Transverse colon (tissue), 4 donors: ENCODE results near the gene USP34. TPM values are rescaled to one million over a fixed set of nuclear protein-coding genes. Genes with fewer than 3 reads are reported as not detected.

Experiments used
- DNase-seq: peaks from one replicate; pipeline ENCODE4 v3.0.0-alpha.2; 2019
- H3K27ac ChIP-seq, 4 donors: fragments of 200-600 bp; sonication (generic); 2 replicates each; pipeline ENCODE4 v1.5.1; 2016 to 2018; ENCODE audit warnings: inconsistent platforms in 4 of 4
- H3K27me3 ChIP-seq: fragments of 200-600 bp; sonication (generic); 2 replicates; pipeline ENCODE4 v1.5.1; 2017; ENCODE audit warnings: inconsistent platforms
- H3K36me3 ChIP-seq, 4 donors: fragments of 200-600 bp; sonication (generic); 2 replicates each; pipeline ENCODE4 v1.5.1; 2017 to 2019; ENCODE audit warnings: inconsistent platforms in 4 of 4
- H3K4me1 ChIP-seq, 4 donors: fragments of 200-600 bp; sonication (generic); 2 replicates each; pipeline ENCODE4 v1.5.1; 2017 to 2020; ENCODE audit warnings: inconsistent platforms in 4 of 4
- H3K4me3 ChIP-seq, 4 donors: fragments of 200-600 bp; sonication (generic); 1 replicate in 1 of 4; 2 replicates in 3 of 4; pipeline versions ENCODE4 v1.5.1 to v1.6.1; 2017 to 2019; ENCODE audit warnings: inconsistent platforms in 4 of 4
- H3K9me3 ChIP-seq, 2 donors: fragments of 200-600 bp; sonication (generic); 2 replicates each; pipeline ENCODE4 v1.5.1; 2017 to 2019; ENCODE audit warnings: inconsistent platforms in 2 of 2
- EP300 ChIP-seq: sonication (generic); formaldehyde crosslinking; IDR thresholded peaks from one replicate; pipeline ENCODE4 v1.6.1; 2017; ENCODE audit warnings: antibody characterized with exemption, low read depth
- POLR2A ChIP-seq: fragments of 450-650 bp; IDR thresholded peaks from one replicate; pipeline ENCODE4 v1.6.1; 2016; ENCODE audit warnings: antibody characterized with exemption, mild to moderate bottlenecking, moderate library complexity
- POLR2AphosphoS5 ChIP-seq, 3 donors: sonication (generic); formaldehyde crosslinking; IDR thresholded peaks; one replicate each; pipeline ENCODE4 v1.6.1; 2016; ENCODE audit warnings: antibody characterized with exemption in 3 of 3
- WGBS, 2 donors: methylation state at CpG; one replicate each; pipeline ENCODE4 v1.1.5; 2018; ENCODE audit warnings: low coverage in 1 of 2; 5-methylcytosine and 5-hydroxymethylcytosine counted together
- in situ Hi-C, 4 donors: fragments of 200-750 bp; cut with MboI; loops; one replicate each; pipeline versions ENCODE4 v1.15.0 to v1.15.1; 2017; ENCODE audit warnings: low sequenced_read_pairs in 3 of 4, low pct_ligation_motif_present in 1 of 4, low pct_unique_long_range_greater_than_20kb in 1 of 4
- intact Hi-C: fragments of 100-400 bp; cut with DNase I; formaldehyde crosslinking; loops from one replicate; pipeline ENCODE4 v1.15.1; 2023; ENCODE audit warnings: low total_unique reads
- total RNA-seq, 4 donors: library from RNA; depleted of rRNA; stranded (reverse); fragments of >200 nt; gene quantifications; one replicate each; pipeline ENCODE4 v1.1.0, GENCODE V29; 2016
- TF ChIP-seq, protein P1 (sequence below), 5 experiments: fragments of 200-600 bp in 3 of 5; fragments of 450-650 bp in 2 of 5; sonication (generic) in 3 of 5; IDR thresholded peaks; 1 replicate in 2 of 5; 2 replicates in 3 of 5; pipeline ENCODE4 v1.5.1; 2016 to 2017; ENCODE audit warnings: antibody characterized with exemption in 5 of 5, inconsistent platforms in 3 of 5, mild to moderate bottlenecking in 2 of 5, moderate library complexity in 1 of 5

The USP34 gene
- total RNA-seq, 4 donors from 2014 or later: 103 to 181 (median 115) TPM

DNA sequence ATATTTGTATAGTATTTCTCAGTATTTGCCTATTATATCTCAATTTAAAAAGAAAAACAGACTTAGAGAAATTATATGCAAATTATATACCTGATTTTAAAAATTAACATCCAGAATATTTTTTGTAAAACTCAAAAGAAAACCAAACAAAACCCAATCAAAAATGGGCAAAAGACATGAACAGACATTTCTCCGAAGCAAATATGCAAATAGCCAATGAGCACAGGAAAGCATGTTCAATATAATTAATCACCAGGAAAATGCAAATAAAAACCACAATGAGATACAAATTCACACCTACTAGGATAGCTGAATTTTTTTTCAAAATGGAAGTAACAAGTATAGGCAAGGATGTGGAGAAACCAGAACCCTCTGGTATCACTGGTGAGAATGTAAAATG is 108.0 kb downstream of the USP34 start:
- intact Hi-C loops: no loop called here
- H3K27ac ChIP-seq: no peak overlapping the region
- peaks cover 0 to 4% (median 2%) of the 10 kb centered on the region in 4 donors for H3K4me1 ChIP-seq
- no peak for TF ChIP-seq EP300
- TF ChIP-seq POLR2A: no peak
- TF ChIP-seq, protein P1, sequence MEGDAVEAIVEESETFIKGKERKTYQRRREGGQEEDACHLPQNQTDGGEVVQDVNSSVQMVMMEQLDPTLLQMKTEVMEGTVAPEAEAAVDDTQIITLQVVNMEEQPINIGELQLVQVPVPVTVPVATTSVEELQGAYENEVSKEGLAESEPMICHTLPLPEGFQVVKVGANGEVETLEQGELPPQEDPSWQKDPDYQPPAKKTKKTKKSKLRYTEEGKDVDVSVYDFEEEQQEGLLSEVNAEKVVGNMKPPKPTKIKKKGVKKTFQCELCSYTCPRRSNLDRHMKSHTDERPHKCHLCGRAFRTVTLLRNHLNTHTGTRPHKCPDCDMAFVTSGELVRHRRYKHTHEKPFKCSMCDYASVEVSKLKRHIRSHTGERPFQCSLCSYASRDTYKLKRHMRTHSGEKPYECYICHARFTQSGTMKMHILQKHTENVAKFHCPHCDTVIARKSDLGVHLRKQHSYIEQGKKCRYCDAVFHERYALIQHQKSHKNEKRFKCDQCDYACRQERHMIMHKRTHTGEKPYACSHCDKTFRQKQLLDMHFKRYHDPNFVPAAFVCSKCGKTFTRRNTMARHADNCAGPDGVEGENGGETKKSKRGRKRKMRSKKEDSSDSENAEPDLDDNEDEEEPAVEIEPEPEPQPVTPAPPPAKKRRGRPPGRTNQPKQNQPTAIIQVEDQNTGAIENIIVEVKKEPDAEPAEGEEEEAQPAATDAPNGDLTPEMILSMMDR (IDR thresholded peaks at IDR 0.05): no peak
- TF ChIP-seq POLR2AphosphoS5 (IDR thresholded peaks at IDR 0.05): no peak
- H3K36me3 ChIP-seq: peaks cover 0 to 24% (median 5%) of the 10 kb centered on the region in 4 donors
- H3K9me3 ChIP-seq: no peaks in the 10 kb centered on the region
- in situ Hi-C loops: no loop called here
- no peaks in the 10 kb centered on the region for H3K27me3 ChIP-seq
- H3K4me3 ChIP-seq: no peak overlapping the region
- no peak for DNase-seq
- WGBS, 2 donors: 87 to 93% methylated on average over 1 of the region's 1 CpG

DNA sequence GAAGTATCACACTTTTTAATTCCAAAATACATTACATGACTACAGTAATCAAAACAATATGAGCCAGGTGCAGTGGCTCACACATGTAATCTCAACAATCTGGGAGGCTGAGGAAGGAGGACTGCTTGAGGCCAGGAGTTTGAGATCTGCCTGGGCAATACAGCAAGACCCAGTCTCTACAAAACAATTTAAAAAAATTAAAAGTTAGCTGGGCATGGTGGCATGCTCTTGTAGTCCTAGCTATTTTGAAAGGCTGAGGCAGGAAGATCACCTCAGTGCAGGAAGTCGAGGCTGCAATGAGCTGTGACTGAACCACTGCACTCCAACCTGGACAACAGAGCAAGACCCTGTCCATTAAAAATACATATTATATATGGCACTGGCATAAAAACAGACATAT is 109.8 kb downstream of the USP34 start:
- TF ChIP-seq POLR2AphosphoS5 (IDR thresholded peaks at IDR 0.05) (no peak), EP300 (no peak), POLR2A (no peak)
- TF ChIP-seq, protein P1 (IDR thresholded peaks at IDR 0.05): no peak
- Histone ChIP-seq H3K27ac (no peak overlapping the region), H3K4me3 (no peak overlapping the region), H3K36me3 (peaks cover 0 to 9% (median 2%) of the 10 kb centered on the region in 4 donors), H3K9me3 (no peaks in the 10 kb centered on the region), H3K27me3 (no peaks in the 10 kb centered on the region), H3K4me1 (peaks cover 0 to 17% (median 10%) of the 10 kb centered on the region in 4 donors)
- in situ Hi-C loops (no loop called here), intact Hi-C loops (no loop called here)
- no peak for DNase-seq
- WGBS, 2 donors: 93% methylated on average over 1 of the region's 1 CpG; no CpG with 5 or more reads in 1 of the 2 donors

DNA sequence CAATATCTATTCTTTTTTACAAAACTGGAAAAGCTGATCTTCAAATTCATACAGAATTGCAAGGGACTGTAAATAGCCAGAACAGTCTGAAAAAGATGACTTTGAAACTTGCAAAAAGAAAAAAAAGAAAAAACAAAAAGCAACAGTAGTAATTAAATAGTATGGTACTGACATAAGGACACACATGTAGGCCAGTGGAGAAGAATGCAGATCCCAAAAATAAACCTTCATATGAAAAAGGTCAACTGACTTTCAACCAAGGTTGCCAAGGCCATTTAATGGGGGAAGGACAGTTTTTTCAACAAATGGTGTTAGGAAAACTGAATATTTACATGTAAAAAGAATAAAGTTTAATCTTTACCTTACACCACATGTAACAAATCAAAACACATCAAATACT is 111.8 kb downstream of the USP34 start:
- no peak overlapping the region for H3K4me3 ChIP-seq
- TF ChIP-seq POLR2AphosphoS5 (IDR thresholded peaks at IDR 0.05): no peak
- no peak for DNase-seq
- in situ Hi-C loops: no loop called here
- H3K4me1 ChIP-seq: peaks cover 0 to 15% (median 10%) of the 10 kb centered on the region in 4 donors
- intact Hi-C loops: no loop called here
- no peaks in the 10 kb centered on the region for H3K27me3 ChIP-seq
- no peak overlapping the region for H3K27ac ChIP-seq
- H3K9me3 ChIP-seq: peaks cover 4 to 5% of the 10 kb centered on the region in 2 donors
- peaks cover 0 to 14% (median 6%) of the 10 kb centered on the region in 4 donors for H3K36me3 ChIP-seq

DNA sequence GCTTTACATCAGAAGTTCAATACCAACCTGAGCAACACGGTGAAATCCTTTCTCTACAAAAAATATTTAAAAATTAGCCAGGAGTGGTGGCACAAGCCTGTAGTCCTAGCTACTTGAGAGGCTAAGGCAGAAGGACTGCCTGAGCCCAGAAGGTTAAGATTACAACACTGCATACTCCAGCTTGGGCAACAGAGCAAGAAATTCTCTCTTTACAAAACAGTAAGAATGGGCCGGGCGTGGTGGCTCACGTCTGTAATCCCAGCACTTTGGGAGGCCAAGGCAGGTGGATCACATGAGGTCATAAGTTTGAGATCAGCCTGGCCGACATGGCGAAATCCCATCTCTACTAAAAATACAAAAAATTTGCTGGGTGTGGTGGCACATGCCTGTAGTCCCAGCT is 113.2 kb downstream of the USP34 start:
- peaks cover 0 to 20% (median 6%) of the 10 kb centered on the region in 4 donors for H3K36me3 ChIP-seq
- WGBS, 2 donors: 89 to 100% methylated on average over 1 to 6 of the region's 6 CpGs
- intact Hi-C loops: no loop called here
- no peak for TF ChIP-seq EP300
- TF ChIP-seq, protein P1 (IDR thresholded peaks at IDR 0.05): no peak
- no peak for TF ChIP-seq POLR2AphosphoS5 (IDR thresholded peaks at IDR 0.05)
- TF ChIP-seq POLR2A: no peak
- H3K27ac ChIP-seq: no peak overlapping the region
- peaks cover 10 to 12% of the 10 kb centered on the region in 2 donors for H3K9me3 ChIP-seq
- no peaks in the 10 kb centered on the region for H3K27me3 ChIP-seq
- H3K4me1 ChIP-seq: peaks cover 0 to 15% (median 10%) of the 10 kb centered on the region in 4 donors
- in situ Hi-C loops: no loop called here
- H3K4me3 ChIP-seq: no peak overlapping the region
- no peak for DNase-seq

DNA sequence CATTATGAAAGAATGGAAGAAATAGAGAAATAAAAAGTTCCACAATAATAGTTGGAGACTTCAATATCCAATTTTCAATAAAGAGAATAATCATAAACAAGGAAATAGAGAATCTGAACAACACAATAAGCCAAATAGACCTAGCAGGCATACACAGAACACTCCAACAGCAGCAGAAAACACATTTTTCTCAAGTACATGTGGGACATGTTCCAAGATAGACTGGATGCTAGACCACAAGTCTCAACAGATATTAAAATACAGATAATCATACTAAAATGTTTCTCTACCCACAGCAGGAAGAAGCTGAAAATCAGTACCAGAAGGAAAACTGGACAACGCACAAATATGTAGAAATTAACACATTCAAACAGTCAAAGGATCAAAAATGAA is 113.9 kb downstream of the USP34 start:
- peaks cover 0 to 20% (median 6%) of the 10 kb centered on the region in 4 donors for H3K36me3 ChIP-seq
- 89 to 100% methylated on average over 1 of the region's 1 CpG for WGBS, 2 donors
- H3K4me1 ChIP-seq: peaks cover 0 to 15% (median 10%) of the 10 kb centered on the region in 4 donors
- intact Hi-C loops (no loop called here), in situ Hi-C loops (no loop called here)
- H3K27ac ChIP-seq: peak overlapping the region in 1 of 4 donors; percentile 35
- H3K4me3 ChIP-seq: no peak overlapping the region
- DNase-seq: no peak
- peaks cover 10 to 12% of the 10 kb centered on the region in 2 donors for H3K9me3 ChIP-seq
- TF ChIP-seq POLR2AphosphoS5 (IDR thresholded peaks at IDR 0.05) (no peak), EP300 (no peak), POLR2A (no peak)
- TF ChIP-seq, protein P1 (IDR thresholded peaks at IDR 0.05): no peak
- H3K27me3 ChIP-seq: no peaks in the 10 kb centered on the region
